ENCODE measurements around the gene AGBL2.

AGBL2 gene

GRCh38 chr11:47620836-47621378, 94.3 kb downstream of the AGBL2 start:
- DNase-seq = no peak

- DNase-seq = no peak
These were observed 97.8 kb downstream of the AGBL2 start for GRCh38 chr11:47617417-47617809.

- DNase-seq = peak in 1 of 2 experiments; percentile 16
These were observed 98.3 kb downstream of the AGBL2 start for GRCh38 chr11:47616726-47617416.

DNA sequence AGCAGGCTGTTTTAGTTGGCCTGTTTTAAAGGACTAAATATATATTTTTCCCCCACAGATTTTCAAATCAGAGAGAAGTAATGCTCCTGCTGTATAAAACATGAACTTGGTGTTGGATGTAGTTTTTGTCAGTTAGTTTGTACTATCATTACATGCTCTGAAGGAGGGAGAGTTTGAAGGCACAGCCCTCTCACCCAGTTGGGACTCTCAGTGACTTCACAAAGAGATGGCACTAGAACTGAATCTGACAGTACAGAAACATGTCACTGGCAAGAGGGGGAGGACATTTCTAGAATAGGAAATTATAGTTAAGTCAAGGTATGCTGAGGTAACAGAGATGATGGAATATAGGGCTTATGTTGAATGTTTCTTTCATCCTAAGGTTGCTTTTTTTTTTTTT, 99.9 kb downstream of the AGBL2 start:
- no peak for DNase-seq

GRCh38 chr11:47611348-47611794, 103.8 kb downstream of the AGBL2 start:
- no peak for DNase-seq

- no peak for DNase-seq
These were observed 105.5 kb downstream of the AGBL2 start for GRCh38 chr11:47609675-47610074.

All from activated CD4-positive, alpha-beta T cell treated with anti-CD3 and anti-CD28 coated beads, Interleukin-2, amount 50 U/mL, for 48 hours (primary cell).